Muscle of back (tissue), 11 donors: ENCODE measurements around the gene GAPDHS. TPM values are rescaled to one million over a fixed set of nuclear protein-coding genes. Genes with fewer than 3 reads are reported as not detected.

Experiments
- DNase-seq, 3 donors: peaks; one replicate each; pipeline versions ENCODE4 v3.0.0 to v3.0.0-alpha.2; 2013
- polyA plus RNA-seq, 10 donors: library from polyadenylated mRNA; unstranded; fragments of 120-200 nt; gene quantifications; one replicate each; pipeline ENCODE4 v1.2.1, GENCODE V29; 2013; ENCODE audit not compliant: insufficient read length in 10 of 10

GAPDHS gene
- polyA plus RNA-seq, 10 donors = not detected

DNA sequence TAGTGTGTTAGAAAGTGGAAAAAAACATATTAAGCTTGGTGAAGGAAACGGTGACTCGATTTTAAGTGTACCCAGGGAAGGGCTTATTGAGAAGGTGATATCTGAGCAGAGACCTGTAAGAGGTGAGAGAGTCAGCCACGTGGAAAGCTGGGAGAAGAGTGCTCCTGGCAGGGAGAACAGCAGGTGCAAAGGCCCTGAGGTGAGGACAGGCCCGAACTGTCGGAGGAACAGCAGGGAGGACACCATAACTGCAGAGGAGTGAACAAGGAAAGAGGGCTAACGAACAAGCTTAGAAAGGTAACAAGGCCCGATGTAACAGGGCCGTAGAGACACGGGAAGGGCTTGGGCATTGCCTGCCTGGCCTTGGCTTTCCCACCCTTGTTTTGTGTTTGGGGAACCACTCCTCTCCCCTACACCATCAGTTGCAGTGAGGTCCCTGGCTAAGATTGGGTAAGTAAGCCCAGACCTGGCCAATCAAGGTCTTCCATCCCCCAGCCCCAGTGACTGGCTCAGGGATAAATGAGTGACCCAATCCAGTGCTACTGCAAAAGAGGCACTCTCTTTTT lies 22.9 kb downstream of the GAPDHS start:
- DNase-seq = no peak

DNA sequence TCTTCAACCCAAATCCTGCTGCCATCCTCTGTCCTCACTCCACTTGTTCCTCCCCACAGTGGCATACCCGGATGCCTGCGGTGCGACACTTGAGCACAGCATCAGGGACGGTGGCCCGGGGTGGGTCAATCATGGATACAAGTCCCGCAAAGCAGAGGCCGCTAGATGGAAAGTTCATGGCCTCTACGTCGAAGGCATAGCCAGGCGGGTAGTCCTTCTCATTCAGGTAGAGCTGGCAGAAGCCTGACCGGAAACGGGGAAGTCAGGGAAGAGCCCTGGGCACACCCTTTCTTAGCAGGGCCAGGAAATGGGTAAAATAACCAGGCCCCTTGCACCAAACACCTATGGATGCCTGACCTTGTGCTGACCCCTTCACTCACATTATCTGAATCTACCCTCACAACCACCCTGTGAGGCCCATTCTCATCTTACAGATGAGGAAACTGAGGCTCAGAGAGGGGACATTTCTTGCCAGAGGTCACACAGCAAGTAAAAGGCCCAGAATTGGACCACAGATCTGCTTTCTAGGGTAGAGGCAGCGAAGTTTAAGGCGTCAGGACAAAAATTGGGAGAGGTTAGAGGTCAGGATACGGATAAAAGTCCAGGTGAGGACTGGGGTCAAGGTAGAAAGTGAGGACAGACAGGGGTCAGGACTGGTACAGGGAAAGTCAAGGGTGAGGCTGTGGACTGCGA lies 23.7 kb downstream of the GAPDHS start:
- no peak for DNase-seq

DNA sequence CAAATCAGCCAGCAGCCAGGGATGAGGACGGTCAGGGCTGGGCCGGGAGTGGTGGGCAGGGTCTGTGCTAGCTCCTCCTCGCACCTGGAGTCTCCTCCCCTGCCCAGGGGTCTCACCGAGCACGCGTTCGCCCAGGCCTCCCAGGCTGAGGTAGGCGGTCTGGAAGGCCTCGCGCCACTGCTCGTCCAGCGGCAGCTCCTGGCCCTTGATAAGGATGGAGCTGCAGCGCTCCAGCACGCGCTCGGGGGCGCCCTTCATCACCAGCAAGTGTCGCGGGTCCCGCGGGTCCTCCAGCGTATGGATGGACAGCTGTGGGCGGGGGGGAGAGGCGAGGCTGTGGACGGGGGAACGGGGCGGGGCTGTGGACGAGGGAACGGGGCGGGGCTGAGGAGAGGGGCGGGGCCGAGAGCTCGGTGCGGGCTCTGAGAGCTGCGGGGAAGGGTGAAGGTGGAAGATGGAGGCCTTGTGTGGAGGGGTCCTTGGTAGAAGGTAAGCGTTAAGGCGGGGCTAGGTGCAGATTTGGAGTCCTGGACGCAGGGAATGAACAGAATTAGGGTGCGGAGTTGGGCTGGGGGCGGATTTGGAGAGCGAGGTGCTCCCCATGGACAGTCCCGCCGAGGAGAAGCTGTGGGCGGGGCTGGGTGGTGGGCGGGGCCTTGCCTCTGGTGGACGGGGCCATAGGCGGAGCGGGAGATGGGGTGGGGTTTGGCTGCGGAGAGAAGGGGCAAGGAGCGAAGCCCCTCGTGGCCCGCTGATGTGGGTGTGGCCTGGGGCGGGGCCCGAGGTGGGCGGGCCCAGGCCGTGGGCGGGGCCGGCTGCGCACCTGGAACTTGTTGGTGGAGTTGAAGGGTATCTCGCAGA lies 24.5 kb downstream of the GAPDHS start:
- peak in 2 of 3 donors; percentile 27 to 49 for DNase-seq

DNA sequence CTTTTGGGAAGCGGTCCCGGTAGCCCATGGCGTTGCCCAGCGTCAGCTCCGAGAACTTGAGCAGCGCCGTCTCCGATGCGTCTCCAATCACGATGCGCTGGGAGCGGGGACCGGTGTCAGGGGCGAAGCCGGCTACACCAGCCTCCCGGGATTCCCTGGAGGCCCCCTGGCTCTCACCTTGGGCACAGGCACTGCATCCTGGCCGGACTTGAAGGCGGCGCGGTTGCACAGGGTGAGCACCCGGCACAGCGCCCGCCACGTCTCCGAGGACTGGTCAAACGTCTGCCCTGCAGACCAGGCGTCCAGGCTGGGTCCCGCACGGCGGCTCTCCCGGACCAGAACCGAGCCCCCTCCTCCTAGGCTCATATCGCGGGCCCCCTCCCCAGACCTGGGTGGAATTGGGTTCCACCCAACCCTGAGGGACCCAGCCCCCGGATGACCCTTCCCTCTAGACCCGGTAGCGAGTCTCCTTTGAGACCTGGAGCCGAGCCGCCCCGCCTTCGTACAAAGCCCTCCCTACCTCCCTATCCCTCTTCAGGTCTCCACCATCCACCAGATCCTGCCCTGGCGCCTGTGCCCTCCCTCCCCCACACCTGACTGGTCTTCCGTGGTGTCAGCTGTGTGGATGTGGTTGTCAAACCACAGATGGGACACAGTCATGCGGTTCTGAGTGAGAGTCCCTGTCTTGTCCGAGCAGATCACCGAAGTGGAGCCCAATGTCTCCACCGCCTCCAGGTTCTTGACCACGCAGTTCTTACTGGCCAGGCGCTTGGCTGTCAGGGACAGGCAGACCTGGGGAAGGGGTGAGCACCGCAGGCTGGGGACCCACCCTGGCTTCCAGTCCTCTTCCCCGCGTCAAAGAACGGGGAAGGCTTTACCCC lies 25.4 kb downstream of the GAPDHS start:
- DNase-seq = no peak

DNA sequence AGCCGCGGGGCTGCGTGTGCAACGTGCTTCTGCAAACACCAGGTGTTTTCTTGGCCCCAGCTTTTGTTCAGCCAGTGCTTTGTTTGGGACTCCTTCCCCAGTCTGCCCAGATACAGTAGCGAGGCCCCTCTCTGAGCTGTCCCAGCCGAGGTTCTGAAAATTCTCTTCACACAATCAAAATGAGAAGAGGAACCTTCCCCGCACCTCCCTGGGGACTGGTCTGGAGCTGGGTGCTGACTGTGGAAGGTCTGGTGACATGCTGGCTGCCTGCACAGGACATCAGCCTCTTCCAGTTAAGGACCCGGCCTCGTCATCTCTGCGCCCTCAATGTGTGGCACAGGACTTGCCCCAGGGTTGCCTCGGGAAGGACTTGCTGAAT lies 26.0 kb downstream of the GAPDHS start:
- DNase-seq = no peak

DNA sequence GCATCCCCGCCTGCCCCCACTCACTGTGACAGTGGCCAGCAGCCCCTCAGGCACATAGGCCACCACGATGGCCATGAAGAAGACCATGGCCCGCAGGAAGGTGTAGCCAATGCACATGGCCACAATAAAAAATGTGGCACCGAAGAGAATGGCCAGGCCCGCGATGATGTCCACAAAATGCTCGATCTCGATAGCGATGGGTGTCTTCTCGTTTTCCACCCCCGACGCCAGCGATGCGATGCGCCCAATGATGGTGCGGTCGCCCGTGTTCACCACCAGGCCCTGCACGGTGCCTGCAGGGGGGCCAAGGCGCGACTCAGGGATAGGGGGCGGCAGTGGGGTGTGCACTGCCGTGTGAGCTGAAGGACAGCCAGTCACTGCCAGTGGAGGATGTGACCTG lies 26.5 kb downstream of the GAPDHS start:
- no peak for DNase-seq

DNA sequence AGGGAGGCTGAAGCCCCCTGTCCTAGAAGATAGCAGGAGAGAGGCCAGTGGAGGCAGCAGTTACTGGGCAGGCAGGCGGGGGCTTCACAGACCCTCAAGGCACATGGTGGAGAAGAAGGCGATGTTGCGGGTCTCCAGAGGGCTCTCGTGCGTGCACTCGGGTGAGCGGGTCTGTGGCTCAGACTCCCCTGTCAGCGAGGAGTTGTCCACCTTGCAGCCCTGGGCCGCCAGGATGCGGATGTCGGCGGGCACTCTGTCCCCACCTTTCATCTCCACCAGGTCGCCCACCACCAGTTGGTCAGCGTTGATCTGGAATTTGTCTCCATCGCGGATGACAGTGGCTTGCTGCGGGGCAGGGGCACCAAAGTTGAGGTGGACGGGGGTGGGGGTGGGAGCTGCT lies 27.0 kb downstream of the GAPDHS start:
- no peak for DNase-seq

DNA sequence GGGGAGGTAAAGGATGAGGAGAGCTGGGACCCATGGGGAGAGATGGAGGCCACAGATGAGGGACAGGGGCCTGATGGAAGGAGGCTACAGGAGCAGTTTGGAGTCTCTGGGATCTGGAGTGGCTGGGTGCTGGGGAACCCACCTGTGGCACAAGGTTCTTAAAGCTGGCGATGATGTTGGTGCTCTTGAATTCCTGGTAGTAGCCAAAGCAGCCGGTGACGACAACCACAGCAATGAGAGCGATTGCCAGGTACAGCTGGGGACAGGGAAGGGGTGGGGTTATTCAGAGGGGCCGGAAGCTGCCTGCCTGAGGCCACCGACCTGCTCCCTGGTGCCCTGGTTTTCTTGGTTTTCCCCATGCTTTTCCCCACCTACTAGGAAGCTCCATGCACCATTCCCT lies 27.4 kb downstream of the GAPDHS start:
- no peak for DNase-seq

DNA sequence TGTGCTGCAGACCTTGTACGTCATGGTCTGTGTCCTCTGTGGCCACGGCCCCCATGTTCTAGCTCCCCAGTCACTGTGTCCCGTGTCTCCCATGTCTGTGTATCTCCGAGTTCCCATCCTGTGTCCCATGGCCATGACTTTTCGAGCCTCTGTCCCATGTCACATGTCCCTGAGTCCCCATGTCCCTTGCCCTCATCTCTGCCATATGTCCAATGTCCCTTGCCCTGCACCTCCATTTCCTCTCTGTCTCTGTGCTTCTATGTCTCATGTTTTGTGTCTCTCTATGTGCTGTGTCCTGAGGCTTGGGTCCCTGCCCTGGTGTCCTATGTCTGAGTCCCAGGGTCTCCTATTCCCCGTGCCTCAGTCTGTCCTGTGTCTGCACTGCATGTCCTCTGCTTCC lies 28.2 kb downstream of the GAPDHS start:
- no peak for DNase-seq

DNA sequence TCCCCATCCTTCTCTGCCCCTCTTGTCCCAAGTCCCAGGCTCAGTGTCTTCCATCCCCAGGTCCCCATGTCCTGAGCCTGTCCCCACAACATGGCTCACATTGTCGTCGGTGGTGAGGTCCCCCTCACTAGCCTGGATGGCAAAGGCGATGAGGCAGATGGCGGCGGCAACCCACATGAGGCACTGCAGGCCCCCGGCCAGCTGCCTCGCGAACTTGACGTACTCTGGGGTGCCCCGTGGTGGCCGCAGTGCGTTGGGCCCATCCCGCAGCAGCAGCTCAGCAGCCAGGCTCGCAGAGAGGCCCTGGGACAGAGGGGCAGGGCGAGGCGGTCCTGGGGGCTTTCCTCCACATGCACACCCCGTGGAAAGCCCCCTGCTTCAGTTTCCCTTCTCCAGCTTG lies 29.1 kb downstream of the GAPDHS start:
- DNase-seq = no peak

DNA sequence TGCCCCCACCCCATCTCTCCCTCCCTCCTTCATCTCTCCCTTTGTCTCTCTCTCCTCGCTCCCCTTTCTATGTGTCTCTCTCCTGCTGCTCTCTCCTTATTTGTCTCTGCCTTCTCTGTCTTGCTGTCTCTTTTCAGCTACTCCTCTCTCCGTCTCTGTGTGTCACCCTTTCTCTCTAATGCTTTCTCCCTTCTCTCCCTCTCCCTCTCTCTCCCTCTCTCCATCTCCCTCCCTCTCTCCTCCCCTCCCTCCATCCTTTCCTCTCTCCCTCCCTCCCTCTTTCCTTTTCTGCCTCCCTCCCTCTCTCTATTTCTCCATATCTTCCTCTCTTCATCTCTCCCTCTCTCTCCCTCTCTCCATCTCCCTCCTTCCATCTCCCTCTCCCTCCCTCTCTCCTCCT lies 29.5 kb downstream of the GAPDHS start:
- DNase-seq = no peak

DNA sequence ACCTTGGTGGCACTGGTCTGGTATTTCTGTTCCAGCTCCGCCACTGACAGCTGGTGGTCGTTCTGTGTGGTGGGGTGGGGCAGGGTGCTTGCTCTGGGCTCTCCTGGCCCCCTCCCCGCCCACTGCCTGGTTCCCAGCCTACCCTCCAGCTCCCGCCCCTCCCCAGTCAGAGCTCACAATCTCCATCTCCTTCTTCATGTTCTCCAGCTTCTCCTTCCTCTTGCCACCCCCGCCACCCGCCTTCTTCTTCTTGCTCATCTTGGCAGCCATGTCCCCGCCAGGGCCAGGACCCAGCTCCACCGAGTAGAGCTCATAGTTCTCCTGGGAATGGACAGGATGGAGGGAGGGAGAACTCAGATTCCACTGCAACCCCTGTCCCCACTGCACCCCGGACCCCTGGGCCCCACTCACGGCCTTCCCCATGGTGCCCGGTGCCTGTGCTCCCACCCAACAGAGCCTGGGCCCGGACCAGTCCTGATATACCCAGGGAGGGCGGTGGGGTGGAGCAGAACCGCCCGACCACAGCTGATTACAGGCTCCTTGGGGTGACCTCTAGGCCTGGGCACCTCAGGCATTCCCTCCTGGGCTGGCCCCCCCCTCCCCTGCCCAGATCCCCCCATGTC lies 30.1 kb downstream of the GAPDHS start, which contains the start of gene ATP4A:
TSS of gene ATP4A (minus strand) at position 452 of the 623 bp plus-strand sequence. CDS start at position 423, 29 bp downstream.
- no peak for DNase-seq

DNA sequence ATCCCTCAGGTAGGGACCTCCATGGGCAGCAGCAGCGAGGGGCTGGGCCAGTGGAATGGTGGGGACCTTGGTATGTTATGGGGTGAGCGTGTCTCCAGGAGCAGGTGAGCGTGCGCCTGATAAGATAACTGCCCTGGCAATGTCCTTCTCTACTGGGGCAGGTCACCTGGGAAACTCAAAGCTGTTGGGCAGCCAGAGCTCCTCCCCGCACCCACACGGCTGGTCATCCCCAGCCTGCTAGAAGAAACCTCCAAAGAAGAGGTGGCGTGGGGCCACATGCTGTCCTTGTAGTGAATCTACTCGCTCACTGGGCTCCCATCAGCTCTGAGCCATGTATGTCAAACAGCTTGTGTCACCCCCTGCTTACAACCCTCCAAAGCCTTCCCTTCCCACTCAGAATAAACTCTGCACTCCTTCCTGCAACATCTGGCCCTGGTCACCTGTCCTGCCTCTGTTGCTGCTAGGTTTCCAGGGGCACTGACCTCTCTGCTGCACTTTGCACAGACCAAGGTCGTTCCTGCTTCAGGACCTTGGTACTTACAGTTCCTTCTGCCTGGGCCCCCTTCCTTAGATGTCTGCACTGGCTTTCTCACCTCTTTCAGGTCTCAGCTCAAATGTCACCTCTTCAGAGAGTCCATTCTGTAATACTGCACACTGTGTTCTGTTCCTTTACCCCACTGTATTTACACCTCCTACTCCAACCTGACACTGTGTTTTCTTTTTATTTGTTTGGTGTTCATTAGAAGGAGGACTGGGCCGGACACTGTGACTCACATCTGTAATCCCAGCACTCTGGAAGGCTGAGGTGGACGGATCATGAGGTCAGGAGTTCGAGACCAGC lies 32.0 kb downstream of the GAPDHS start:
- DNase-seq = no peak

DNA sequence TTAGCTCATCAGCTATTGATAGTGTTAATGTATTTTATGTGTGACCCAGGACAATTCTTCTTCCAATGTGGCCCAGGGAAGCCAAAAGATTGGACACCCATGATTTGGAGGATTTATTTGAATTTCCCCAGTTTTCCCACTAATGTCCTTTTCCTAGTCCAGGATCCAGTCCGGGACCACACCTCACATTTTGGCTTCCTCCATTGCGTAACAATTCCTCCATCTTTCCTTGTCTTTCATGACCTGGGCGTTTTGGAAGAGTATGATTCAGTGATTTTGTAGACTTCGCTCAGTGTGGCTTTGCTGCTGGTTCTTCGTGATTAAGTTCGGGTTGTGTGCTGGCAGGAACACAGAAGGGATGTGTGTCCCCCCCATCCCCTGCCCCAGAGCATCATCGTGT lies 33.5 kb downstream of the GAPDHS start:
- DNase-seq = no peak

DNA sequence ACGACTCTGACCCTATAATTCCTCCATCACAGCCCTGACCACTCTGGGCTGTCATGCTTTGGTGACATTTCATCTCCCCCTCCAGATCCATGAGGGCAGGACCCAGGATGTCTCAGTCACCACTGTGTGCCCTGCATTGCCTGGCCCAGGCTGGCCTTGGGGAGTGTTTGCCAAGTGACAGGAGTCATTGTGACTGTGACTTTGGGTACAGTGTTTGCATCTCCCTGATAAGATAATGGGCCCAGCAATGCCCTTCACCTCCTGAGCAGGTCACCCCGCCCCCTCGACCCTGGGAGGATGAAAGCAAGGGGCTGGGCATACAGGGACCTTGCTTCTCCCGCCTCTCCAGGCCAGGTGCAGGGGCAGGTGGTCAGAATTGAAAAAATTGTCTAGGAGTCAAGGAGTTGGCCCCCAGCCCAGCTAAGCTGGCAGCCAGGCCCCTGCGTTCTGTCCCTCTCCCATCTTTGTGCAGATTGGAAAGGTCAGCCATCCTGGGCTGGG lies 36.1 kb downstream of the GAPDHS start:
- DNase-seq = no peak

DNA sequence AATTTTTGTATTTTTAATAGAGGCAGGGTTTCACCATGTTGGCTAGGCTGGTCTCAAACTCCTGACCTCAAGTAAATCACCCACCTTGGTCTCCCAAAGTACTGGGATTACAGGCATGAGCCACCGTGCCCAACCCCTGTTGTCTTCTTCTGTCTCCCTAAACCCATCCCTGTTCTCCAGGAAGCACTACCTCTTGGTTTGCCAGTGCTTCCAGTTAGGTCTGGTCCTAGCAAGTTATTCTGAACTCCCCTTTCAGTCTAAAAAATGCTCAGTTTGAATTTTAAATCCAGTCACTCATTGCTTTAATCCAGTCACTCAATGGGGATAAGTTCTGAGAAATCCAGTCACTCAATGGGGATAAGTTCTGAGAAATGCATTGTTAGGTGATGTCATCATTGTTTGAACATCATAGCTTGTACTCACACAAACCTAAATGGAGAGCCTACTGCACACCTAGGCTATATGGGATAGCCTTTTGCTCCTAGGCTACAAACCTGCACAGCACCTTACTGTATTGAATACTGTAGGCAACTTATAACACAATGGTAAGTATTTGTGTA lies 38.2 kb downstream of the GAPDHS start:
- DNase-seq = no peak

DNA sequence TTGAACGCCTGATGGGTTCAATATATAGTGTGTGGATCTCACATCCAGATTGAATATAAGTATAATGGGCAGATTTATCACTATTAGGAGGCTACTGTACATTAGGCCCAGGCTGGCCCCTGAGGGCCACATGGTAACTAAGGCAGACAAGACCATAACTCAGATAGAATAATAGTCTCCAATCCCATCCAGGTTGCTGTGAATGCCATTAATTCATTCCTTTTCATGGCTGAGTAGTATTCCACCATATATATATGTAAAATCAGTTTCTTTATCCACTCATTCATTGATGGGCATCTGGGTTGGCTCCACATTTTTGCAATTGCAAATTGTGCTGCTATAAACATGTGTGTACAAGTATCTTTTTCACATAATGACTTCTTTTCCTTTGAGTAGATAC lies 44.7 kb downstream of the GAPDHS start:
- DNase-seq = no peak

DNA sequence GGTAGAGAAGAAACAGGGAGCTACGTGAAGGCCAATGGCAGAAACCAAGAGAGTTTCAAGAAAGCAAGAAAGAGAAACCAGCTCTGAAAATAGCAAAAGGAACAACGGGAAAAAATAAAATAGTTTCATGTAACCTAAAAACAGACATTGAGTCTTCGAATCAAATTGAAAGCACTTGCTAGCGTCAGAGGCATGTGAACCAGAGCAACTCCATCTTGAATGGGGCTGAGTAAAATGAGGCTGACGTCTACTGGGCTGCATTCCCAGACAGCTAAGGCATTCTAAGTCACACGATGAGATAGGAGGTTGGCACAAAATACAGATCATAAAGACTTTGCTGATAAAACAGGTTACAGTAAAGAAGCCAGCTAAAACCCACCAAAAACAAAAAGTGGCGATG lies 45.5 kb downstream of the GAPDHS start:
- DNase-seq = no peak

DNA sequence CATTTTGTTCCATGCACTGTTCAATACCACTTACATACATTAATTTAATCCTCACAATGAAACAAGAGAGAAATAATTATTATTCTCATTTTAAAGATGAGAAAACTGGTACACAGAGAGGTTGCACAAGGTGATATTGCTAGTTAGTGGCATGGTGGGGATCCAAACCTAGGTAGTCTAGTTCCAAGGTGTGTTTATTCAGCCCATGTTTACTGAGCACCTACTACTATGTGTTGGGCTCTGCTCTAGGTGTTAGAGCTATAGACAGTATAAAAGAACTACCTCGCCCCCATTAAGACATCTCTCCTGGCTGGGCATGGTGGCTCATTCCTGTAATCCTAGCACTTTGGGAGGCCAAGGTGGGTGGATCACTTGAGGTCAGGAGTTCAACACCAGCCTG lies 49.5 kb downstream of the GAPDHS start:
- DNase-seq = no peak

DNA sequence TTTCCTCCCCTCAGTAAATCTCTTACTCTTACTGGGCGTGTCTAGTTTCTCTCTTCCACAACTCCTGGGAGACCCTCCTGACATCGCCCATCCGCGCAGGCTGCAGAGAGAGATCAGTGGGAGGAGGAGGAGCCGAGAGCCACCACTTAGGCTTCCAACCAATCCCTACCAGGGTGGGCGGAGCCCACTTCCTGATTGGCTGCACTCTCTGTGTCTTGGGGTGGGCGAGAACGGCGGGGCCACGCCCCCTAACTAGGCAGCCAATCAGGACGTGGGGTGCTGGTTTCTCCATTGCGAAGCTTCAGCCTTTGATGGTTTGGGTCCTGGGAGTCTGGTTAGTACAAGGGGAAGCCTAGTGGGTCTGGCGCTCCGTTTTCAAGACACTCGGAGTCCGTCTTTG lies 52.6 kb downstream of the GAPDHS start, which contains the start of gene PMIS2:
TSS of gene PMIS2 (plus strand) at position 326 of the 400 bp plus-strand sequence. CDS start 87 bp downstream, outside the sequence.
- no peak for DNase-seq
